Hindlimb muscle (tissue), 1 donor: ENCODE results near the gene CFL1. TPM values are rescaled to one million over a fixed set of nuclear protein-coding genes. Genes with fewer than 3 reads are reported as not detected.
"Not testable (repeated sequence)": the region's sequence is repeated elsewhere in the genome, so short reads cannot be mapped to it uniquely, and the experiment has no call there.

Source experiments
- DNase-seq: peaks from one replicate; pipeline ENCODE4 v3.0.0-alpha.2; 2013
- polyA plus RNA-seq: library from polyadenylated mRNA; unstranded; fragments of 120-200 nt; gene quantifications from one replicate; pipeline ENCODE4 v1.2.1, GENCODE V29; 2013; ENCODE audit not compliant: insufficient read length

Gene CFL1
- polyA plus RNA-seq, 1 donor: 626 TPM

GRCh38 chr11:65856689-65857499 lies 1.1 kb downstream of the CFL1 start:
- DNase-seq: peak; percentile 84

GRCh38 chr11:65855927-65856363 lies 2.0 kb downstream of the CFL1 start:
- no peak for DNase-seq

DNA sequence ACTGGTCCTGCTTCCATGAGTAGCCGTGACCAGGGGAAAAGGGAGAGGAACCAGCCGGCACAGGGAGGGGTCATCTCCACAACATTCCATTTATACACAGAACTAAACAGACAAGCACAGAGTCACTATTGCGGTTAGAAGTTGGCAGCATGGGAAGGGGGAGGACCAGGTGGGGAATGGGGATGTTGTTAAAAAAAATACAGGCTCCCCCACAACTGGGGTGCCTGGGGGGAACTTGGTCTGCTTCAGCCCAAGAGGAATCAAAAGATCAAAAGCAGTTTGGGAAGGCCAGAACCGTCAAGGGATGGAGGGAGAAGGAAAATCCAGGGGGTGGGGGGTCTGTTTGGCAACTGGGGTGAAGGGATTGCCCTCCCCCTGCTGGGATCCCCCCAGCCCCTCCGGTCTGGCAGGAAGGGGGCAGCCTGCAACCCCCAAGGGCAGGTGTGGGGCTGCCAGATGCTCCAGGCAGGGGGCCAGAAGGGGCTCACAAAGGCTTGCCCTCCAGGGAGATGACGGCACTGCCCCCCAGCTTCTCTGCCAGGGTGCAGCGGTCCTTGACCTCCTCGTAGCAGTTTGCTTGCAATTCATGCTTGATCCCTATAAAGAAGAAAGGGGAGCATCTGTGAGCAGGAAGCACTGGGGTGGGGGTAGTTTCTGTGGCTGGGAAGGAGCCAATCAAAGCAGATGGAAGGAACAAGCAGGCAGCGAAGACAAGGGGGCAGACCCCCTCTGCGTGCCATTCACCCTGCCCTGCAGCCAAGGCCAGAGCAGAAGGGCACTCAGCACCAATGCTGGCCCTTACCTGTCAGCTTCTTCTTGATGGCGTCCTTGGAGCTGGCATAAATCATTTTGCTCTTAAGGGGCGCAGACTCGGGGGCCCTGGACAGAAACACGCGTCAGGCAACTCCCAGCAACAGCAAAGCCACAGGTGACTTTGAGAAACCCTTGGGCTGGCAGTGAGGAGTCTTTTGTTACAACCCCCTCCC lies 2.8 kb downstream of the CFL1 start:
- DNase-seq: no peak

- DNase-seq: no peak
These were observed 3.8 kb downstream of the CFL1 start for GRCh38 chr11:65854161-65854592.

- DNase-seq: no peak
These were observed 4.6 kb downstream of the CFL1 start for GRCh38 chr11:65853246-65853979.

DNA sequence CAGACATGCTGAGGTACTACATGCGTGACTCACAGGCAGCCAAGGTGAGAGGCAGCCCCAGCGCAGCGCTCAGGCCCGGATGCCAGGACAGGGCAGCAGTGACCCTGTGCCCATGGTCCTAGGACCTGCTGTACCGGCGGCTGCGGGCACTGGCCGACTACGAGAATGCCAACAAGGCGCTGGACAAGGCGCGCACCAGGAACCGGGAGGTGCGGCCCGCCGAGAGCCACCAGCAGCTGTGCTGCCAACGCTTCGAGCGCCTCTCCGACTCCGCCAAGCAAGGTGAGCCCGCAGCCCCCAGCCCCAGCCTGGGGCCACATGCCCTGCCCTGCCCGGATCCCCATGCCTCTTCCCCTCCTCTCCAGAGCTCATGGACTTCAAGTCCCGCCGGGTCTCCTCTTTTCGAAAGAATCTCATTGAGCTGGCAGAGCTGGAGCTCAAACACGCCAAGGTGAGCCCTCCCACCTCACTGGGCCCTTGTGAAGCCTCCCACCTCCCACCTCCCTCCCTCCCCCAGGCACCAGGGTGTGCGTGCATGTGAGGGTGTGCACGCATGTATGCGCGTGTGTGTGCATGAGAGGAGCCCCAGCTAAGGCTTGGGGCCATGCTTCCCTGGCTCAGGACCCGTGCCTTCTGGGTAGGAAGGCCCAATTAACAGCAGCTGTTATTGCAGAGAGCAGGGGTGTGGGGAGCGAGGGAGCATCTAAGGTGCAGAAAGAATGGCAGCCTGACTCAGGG lies 5.3 kb downstream of the CFL1 start:
- DNase-seq: no peak

DNA sequence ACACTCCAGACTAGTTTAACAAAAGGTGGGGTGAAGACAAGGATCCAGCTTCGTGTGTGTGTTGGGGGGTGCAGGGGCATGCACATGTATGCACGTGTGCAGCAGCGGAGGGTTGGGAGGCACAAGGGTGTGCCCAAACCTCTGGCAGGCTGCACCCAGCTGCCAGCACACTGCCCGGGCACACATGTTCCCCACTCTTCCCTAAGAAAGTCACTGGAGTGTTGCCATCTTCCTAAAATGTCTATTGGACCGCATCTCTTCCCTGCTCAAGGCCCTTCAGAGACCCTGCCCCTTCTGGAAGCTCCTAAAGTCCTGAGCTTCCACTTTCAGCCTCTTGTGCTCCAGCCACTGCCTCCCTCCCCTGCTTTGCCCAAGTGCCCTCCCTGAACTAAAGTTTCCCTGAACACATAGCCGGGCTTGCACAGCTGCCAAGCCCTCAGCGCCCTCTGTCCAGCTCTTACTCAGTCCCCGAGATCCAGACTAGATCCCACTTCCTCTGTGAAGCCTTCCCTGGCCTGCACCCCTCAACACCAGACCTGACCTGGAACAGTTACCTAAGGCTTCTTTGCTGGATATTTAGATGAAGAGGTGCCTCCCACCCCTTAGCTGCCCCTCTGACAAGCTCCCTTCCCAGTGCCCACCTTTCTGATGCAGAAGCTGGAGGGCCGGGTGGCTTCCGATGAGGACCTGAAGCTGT lies 6.0 kb downstream of the CFL1 start:
- no peak for DNase-seq

GRCh38 chr11:65851083-65851579 lies 6.8 kb downstream of the CFL1 start:
- no peak for DNase-seq

DNA sequence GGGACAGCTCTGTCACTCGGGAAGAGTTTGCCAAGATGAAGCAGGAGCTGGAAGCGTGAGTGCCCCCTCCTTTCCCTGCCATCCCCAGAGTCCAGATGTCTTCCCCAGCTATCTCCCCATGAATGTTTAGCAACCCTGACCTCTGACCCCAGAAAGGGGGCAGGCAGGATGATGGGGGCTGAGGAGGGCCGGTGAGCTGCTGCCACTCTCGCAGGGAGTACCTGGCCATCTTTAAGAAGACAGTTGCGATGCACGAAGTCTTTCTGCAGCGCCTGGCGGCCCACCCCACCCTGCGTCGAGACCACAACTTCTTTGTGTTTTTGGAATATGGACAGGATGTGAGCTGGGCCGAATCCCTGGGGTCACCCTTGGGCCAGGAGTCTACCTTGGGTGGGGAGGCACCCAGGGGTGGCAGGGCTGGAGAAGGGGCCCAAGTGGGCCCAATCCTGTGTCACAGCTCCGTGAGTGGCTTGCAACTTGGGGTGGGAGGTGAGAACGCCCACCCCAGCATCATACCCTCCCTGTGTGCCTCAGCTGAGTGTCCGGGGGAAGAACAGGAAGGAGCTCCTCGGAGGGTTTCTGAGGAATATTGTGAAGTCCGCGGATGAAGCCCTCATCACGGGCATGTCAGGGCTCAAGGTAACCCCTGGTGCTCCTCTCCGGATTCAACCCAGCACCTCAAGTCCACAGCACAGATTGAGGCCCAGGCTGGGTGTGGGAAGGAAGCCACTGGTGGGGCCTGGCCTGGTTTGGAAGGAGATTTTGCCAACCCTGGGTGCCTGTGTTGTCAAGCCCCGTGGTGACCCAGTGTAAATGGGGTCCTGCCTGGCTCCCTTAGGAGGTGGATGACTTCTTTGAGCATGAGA lies 7.5 kb downstream of the CFL1 start:
- no peak for DNase-seq

DNA sequence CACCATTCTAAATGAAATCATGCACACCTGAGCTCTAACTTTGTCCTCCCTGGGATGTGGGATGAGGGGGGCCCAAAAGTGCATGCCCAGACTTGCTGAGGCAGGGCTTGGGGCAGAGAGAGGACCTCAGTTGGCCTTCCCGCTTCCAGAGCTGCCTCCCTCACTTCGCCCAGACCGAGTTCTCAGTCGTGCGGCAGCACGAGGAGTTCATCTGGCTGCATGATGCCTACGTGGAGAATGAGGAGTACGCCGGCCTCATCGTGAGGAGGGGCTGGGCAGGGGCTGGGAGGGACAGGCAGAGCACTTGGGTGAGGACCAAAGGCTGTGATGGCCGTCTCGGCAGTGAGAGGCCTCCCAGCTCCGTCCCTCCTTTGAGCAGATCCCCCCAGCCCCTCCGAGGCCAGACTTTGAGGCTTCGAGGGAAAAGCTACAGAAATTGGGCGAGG lies 8.2 kb downstream of the CFL1 start:
- DNase-seq: no peak

- no peak for DNase-seq
These were observed 8.6 kb downstream of the CFL1 start for GRCh38 chr11:65849366-65849765.

GRCh38 chr11:65848693-65849092 lies 9.3 kb downstream of the CFL1 start:
- not testable (repeated sequence) for DNase-seq

GRCh38 chr11:65847746-65848145 lies 10.2 kb downstream of the CFL1 start:
- DNase-seq: no peak

GRCh38 chr11:65844231-65844872 lies 13.6 kb downstream of the CFL1 start:
- DNase-seq: no peak

GRCh38 chr11:65843811-65844210 lies 14.2 kb downstream of the CFL1 start:
- DNase-seq: no peak

- no peak for DNase-seq
These were observed 15.8 kb downstream of the CFL1 start for GRCh38 chr11:65842144-65842543.

DNA sequence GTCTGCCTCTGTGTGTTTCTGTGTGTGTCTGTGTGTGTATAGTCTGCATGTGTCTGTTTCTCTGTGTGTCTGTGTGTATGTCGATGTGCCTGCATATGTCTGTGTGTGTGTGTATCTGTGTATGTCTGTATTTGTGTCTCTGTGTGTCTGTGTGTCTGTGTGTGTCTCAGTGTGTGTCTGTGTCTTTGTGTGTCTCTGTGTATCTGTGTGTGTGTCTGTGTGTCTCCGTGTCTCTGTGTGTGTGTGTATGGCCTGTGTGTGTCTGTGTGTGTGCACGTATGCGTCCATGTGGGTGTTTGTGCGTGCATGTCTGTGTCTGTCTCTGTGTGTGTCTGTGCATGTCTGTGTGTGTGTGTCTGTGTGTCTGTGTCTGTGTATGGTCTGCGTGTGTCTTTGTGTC lies 23.8 kb downstream of the CFL1 start:
- DNase-seq: no peak

- peak; percentile 95 for DNase-seq
These were observed 24.5 kb downstream of the CFL1 start, which contains the start of gene SNX32 for GRCh38 chr11:65833297-65834030. TSS of gene SNX32 (plus strand) at chr11:65833963. CDS start at chr11:65834066, 103 bp downstream.

- DNase-seq: not testable (repeated sequence)
These were observed 25.7 kb downstream of the CFL1 start for GRCh38 chr11:65832231-65832630.
